ENCODE data around the gene RFK.

GRCh38 chr9:76396597-76396996 is 2.4 kb upstream of the RFK start:
- TF ChIP-seq CTCF (IDR thresholded peaks at IDR 0.05) (no peak), POLR2A (IDR thresholded peaks at IDR 0.05) (no peak)

All from Peyer's patch (tissue), 4 donors.